Body of pancreas (tissue), 4 donors: ENCODE data around the gene AASDHPPT. TPM values are rescaled to one million over a fixed set of nuclear protein-coding genes. Genes with fewer than 3 reads are reported as not detected.
A peak's percentile ranks its signal among the peaks of the same experiment; 100 is the strongest.

ENCODE experiments used
- ATAC-seq: fragments of 150-250 bp; one replicate; pipeline ENCODE4 v1.9.1; 2016
- DNase-seq, 4 donors: peaks; one replicate each; pipeline ENCODE4 v3.0.0-alpha.2; 2019
- H3K27ac ChIP-seq, 4 donors: fragments of 200-600 bp; sonication (generic); 1 replicate in 3 of 4; 2 replicates in 1 of 4; pipeline versions ENCODE4 v1.5.1 to v1.6.1; 2016 to 2019; ENCODE audit warnings: mild to moderate bottlenecking in 1 of 4, mixed read lengths in 1 of 4, moderate library complexity in 1 of 4
- H3K27me3 ChIP-seq, 2 donors: fragments of 200-600 bp; sonication (generic); one replicate each; pipeline ENCODE4 v1.6.0; 2016; ENCODE audit warnings: mild to moderate bottlenecking in 1 of 2
- H3K36me3 ChIP-seq, 2 donors: fragments of 200-600 bp; sonication (generic); replicated peaks in 1 of 2; 2 replicates each; pipeline ENCODE4 v1.5.1; 2016; ENCODE audit warnings: low read depth in 2 of 2; ENCODE audit not compliant: insufficient read depth in 1 of 2
- H3K4me1 ChIP-seq: fragments of 200-600 bp; sonication (generic); one replicate; pipeline ENCODE4 v1.6.0; 2016
- H3K4me3 ChIP-seq, 2 donors: fragments of 200-600 bp; sonication (generic); 1 replicate in 1 of 2; 2 replicates in 1 of 2; pipeline ENCODE4 v1.5.1; 2016 to 2019
- H3K9me3 ChIP-seq, 3 donors: fragments of 200-600 bp; sonication (generic); 1 replicate in 2 of 3; 2 replicates in 1 of 3; pipeline ENCODE4 v1.5.1; 2016
- POLR2A ChIP-seq, 3 donors: fragments of 450-650 bp; IDR thresholded peaks; one replicate each; pipeline ENCODE4 v1.6.1; 2016; ENCODE audit warnings: antibody characterized with exemption in 3 of 3, mild to moderate bottlenecking in 2 of 3
- WGBS, 2 donors: methylation state at CpG; one replicate each; pipeline ENCODE4 v1.1.5; 2017; 5-methylcytosine and 5-hydroxymethylcytosine counted together
- intact Hi-C: fragments of 100-400 bp; cut with DNase I; formaldehyde crosslinking; loops from one replicate; pipeline ENCODE4 v1.15.1; 2023
- total RNA-seq, 2 donors: library from RNA; depleted of rRNA; stranded (reverse); fragments of >200 nt; gene quantifications; one replicate each; pipeline ENCODE4 v1.1.0, GENCODE V29; 2016
- TF ChIP-seq, protein P1 (sequence below), 7 experiments: fragments of 450-650 bp in 4 of 7; fragments of 200-600 bp in 3 of 7; sonication (generic) in 3 of 7; IDR thresholded peaks; one replicate each; pipeline ENCODE4 v1.5.1; 2016 to 2019; ENCODE audit warnings: antibody characterized with exemption in 7 of 7

The AASDHPPT gene
- total RNA-seq, 2 donors from 2014 or later: 22.1 to 25.2 TPM

DNA sequence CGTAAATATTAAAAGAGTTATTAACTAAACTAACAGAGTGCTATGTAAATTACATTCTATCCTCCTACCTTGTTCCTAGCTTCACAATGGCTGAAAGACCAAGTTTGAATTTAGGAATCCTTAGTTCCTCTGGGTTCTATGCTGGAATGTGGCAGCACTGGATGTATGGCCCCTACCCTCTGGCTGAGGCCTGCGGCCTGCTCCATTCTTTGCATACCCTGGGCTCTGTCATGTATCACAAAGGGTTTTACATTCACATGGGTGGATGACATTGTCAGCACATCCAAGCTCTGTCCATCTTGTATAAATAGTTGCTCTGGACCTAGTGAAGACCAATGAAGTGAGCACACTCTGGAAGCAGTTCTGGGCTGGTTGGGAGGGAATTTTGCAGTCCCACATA, 54.5 kb downstream of the AASDHPPT start:
- no peaks in the 10 kb centered on the region for H3K27me3 ChIP-seq
- no peaks in the 10 kb centered on the region for H3K36me3 ChIP-seq
- no peaks in the 10 kb centered on the region for H3K4me1 ChIP-seq
- H3K9me3 ChIP-seq: no peaks in the 10 kb centered on the region
- TF ChIP-seq POLR2A (IDR thresholded peaks at IDR 0.05): no peak
- TF ChIP-seq, protein P1, sequence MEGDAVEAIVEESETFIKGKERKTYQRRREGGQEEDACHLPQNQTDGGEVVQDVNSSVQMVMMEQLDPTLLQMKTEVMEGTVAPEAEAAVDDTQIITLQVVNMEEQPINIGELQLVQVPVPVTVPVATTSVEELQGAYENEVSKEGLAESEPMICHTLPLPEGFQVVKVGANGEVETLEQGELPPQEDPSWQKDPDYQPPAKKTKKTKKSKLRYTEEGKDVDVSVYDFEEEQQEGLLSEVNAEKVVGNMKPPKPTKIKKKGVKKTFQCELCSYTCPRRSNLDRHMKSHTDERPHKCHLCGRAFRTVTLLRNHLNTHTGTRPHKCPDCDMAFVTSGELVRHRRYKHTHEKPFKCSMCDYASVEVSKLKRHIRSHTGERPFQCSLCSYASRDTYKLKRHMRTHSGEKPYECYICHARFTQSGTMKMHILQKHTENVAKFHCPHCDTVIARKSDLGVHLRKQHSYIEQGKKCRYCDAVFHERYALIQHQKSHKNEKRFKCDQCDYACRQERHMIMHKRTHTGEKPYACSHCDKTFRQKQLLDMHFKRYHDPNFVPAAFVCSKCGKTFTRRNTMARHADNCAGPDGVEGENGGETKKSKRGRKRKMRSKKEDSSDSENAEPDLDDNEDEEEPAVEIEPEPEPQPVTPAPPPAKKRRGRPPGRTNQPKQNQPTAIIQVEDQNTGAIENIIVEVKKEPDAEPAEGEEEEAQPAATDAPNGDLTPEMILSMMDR (IDR thresholded peaks at IDR 0.05): no peak
- no peak overlapping the region for H3K27ac ChIP-seq
- intact Hi-C loops: no loop called here
- H3K4me3 ChIP-seq: no peak overlapping the region
- ATAC-seq (no peak), DNase-seq (no peak)
- WGBS, 2 donors: 95 to 98% methylated on average over 2 of the region's 2 CpGs

DNA sequence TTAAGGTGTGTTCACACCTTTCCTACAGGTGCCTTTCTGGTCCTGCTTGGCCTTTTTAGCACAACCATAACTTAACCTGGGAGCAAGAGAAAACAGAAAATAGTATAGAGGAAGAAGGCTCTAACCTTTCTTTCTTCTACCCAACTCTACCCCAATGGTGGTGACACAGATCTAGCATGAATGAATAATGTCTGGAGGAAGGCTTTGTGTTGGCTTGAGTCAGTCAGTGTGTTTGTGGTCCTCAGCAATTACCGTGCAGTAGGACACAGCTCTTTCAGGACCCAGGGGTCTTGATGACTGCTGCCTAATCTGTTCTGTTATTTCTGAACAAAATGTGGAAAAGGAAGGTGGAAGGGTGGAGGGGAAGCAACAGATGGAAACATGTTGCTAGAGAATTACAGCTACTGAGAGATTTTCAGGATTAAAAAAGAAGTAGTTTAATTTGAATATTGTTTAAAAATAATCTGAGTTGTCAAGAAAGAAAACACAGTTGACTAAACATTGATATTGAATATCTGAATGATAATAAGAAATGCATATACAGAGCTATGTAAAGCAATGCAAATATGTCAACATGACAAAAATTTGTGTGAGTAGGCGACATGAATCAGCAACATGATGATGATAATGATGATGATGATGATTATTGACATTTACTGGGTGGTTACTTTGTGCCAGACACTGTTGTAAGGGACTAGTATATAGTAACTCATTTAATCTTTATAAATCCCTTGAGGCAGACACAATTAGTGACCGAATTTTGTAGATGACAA, 55.3 kb downstream of the AASDHPPT start:
- TF ChIP-seq POLR2A (IDR thresholded peaks at IDR 0.05): no peak
- TF ChIP-seq, protein P1 (IDR thresholded peaks at IDR 0.05): no peak
- intact Hi-C loops: no loop called here
- no peaks in the 10 kb centered on the region for H3K36me3 ChIP-seq
- no peaks in the 10 kb centered on the region for H3K4me1 ChIP-seq
- 65 to 70% methylated on average over 3 of the region's 3 CpGs for WGBS, 2 donors
- H3K4me3 ChIP-seq: no peak overlapping the region
- no peaks in the 10 kb centered on the region for H3K9me3 ChIP-seq
- no peak for ATAC-seq
- DNase-seq: no peak
- H3K27me3 ChIP-seq: no peaks in the 10 kb centered on the region
- no peak overlapping the region for H3K27ac ChIP-seq

DNA sequence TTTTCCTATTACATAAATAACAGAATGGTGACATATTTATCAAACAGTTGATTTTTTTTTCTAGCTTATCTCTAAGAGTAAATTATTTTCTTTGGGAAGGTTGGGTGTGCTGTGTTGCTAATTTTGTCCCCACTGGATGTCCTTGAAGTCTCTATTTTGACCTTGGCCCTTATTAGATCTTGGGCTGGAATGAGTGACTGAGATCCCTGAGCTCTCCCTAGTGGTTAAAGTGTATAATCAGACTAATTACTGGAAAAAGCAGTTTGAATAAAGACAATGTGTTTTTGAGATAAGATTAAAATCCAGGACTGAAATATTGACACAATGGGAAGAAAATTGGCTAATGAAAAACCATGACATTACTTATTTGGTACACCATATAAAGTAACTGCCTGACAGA, 56.1 kb downstream of the AASDHPPT start:
- no peak overlapping the region for H3K4me3 ChIP-seq
- TF ChIP-seq POLR2A (IDR thresholded peaks at IDR 0.05): no peak
- TF ChIP-seq, protein P1 (IDR thresholded peaks at IDR 0.05): peak in 2 of 7 experiments; percentile 17 to 23
- no peak for ATAC-seq
- no peak overlapping the region for H3K27ac ChIP-seq
- H3K4me1 ChIP-seq: no peaks in the 10 kb centered on the region
- intact Hi-C loops: no loop called here
- H3K27me3 ChIP-seq: no peaks in the 10 kb centered on the region
- no peaks in the 10 kb centered on the region for H3K36me3 ChIP-seq
- no peak for DNase-seq
- peaks cover 0 to 5% (median 0%) of the 10 kb centered on the region in 3 donors for H3K9me3 ChIP-seq

DNA sequence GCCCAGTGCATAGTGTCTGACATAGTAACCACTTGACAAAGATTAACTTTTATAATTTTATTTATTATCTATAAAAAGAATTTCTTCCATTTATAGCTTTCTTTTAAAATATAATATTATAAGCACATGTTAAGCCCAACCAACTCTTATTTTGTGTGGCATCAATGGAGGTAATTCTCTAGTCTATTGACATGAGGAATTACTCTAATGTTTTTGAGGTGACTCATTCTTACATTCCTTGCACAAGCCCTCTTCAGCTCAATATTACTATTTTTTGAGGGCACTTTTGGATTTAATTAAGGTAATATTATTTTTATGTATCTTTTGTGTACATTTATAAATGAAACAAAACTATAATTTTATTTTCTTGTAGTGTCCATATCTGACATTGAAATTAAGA, 59.6 kb downstream of the AASDHPPT start:
- Histone ChIP-seq H3K27ac (no peak overlapping the region), H3K27me3 (no peaks in the 10 kb centered on the region), H3K36me3 (no peaks in the 10 kb centered on the region), H3K9me3 (peaks cover 0 to 5% (median 0%) of the 10 kb centered on the region in 3 donors), H3K4me1 (no peaks in the 10 kb centered on the region), H3K4me3 (no peak overlapping the region)
- ATAC-seq (no peak), DNase-seq (no peak)
- TF ChIP-seq, protein P1 (IDR thresholded peaks at IDR 0.05): no peak
- no peak for TF ChIP-seq POLR2A (IDR thresholded peaks at IDR 0.05)
- intact Hi-C loops: no loop called here

DNA sequence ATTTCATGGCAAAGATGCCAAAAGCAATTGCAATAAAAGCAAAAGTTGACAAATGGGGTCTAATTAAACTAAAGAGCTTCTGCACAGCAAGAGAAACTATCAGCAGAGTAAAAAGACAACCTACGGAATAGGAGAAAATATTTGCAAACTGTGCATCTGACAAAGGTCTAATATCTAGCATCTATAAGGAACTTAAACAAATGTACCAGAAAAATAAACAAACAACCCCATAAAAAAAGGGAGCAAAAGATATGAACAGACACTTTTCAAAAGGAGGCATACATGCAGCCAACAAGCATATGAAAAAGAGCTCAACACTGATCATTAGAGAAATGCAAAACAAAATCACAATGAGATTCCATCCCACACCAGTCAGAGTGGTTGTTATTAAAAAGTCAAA, 60.3 kb downstream of the AASDHPPT start:
- no peak for TF ChIP-seq POLR2A (IDR thresholded peaks at IDR 0.05)
- TF ChIP-seq, protein P1 (IDR thresholded peaks at IDR 0.05): no peak
- no peak for ATAC-seq
- intact Hi-C loops: no loop called here

More for the DNA sequence above, 60.3 kb downstream of the AASDHPPT start:
- H3K4me1 ChIP-seq: no peaks in the 10 kb centered on the region
- no peak overlapping the region for H3K27ac ChIP-seq
- H3K4me3 ChIP-seq: no peak overlapping the region
- H3K9me3 ChIP-seq: peaks cover 0 to 5% (median 0%) of the 10 kb centered on the region in 3 donors
- 73 to 79% methylated on average over 1 of the region's 1 CpG for WGBS, 2 donors
- H3K36me3 ChIP-seq: no peaks in the 10 kb centered on the region
- H3K27me3 ChIP-seq: no peaks in the 10 kb centered on the region
- no peak for DNase-seq
